GM19438 (cell line): Measurements from ENCODE around the gene CDH4.

Experiments
- ATAC-seq: cut with Tn5 transposase; IDR thresholded peaks from one replicate; pipeline ENCODE4 v1.9.1; 2021; ENCODE audit warnings: low read depth; ENCODE audit not compliant: unreplicated experiment

Gene CDH4

DNA sequence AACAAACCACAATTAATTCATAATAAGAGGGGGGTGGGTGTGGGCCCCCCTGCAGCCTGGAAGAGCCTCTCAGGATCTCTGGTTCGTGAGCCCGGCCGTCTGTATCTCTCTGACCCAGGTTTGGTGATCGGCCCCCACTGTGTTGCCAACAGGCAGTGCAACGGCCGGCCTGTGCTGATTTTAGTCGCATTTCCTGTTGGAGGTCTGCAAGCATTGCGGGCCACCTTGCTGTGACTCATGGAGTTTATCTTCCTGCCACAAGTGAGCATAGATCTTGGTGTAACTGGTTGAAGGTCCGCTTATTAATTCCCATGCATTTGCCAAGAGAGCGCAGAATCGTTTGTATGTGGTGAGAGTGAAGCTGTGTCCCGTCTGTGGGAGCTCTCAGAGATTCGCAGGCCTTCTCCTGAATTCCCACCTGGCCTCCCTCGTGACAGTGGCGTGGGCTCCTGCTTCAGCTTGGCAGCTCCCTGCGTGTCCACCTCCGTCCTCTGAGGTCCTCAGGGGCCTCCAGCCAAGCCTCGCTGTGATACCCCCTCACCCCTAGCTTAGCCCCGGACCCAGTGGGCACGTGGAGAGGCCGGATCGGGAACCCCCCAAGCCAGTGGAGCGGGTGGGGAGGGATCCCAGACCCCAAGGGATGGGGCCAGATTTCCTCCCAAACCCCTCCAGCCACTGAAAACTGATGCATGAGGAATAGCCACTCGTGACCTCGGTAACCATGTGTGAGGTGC, 269.8 kb downstream of the CDH4 start:
- no peak for ATAC-seq

GRCh38 chr20:61522498-61523090, 270.5 kb downstream of the CDH4 start:
- ATAC-seq, result no peak

- no peak for ATAC-seq
These were observed 271.1 kb downstream of the CDH4 start for GRCh38 chr20:61523145-61523544.

- ATAC-seq, result no peak
These were observed 273.0 kb downstream of the CDH4 start for GRCh38 chr20:61524951-61525666.

- no peak for ATAC-seq
These were observed 273.8 kb downstream of the CDH4 start for GRCh38 chr20:61525781-61526431.

- ATAC-seq, result no peak
These were observed 274.8 kb downstream of the CDH4 start for GRCh38 chr20:61526907-61527306.

DNA sequence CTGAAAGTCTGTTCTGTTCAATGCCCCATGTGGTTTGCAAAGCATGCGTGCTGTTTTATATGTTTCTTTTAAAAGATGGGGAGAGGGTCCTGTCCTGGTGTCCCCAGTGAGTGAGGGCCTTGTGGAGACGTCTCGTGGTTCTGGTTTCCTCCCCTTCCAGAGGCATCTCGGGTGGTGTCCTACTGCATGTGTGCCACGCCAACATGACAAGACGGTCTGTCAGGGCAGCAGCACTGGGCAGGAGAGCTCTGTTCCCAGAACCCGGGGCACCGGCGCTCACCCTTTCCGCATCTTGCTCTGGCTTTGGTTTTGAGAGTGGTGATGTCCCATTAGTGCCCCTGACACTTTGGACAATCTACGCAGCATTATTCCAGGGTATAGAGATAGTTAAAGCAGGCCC, 275.6 kb downstream of the CDH4 start:
- no peak for ATAC-seq

GRCh38 chr20:61528591-61528990, 276.5 kb downstream of the CDH4 start:
- no peak for ATAC-seq

DNA sequence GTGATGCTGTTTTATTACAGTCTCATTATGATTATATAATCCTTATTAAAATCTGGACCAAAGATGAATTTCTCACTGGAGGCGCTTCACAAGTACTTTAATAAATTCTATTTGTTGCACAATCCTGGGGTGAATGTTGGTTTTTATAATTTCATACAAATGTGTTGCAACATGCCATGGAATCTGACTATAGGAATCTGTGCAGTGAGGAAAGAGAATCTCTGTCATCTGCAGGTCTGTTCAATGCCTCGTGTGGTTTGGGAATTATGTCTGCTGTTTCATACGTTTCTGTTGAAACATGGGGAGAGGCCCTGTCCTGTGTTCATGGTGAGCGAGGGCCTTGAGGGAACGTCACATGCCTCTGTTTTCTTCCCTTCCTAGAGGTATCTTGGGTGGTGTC, 277.3 kb downstream of the CDH4 start:
- ATAC-seq, result no peak

DNA sequence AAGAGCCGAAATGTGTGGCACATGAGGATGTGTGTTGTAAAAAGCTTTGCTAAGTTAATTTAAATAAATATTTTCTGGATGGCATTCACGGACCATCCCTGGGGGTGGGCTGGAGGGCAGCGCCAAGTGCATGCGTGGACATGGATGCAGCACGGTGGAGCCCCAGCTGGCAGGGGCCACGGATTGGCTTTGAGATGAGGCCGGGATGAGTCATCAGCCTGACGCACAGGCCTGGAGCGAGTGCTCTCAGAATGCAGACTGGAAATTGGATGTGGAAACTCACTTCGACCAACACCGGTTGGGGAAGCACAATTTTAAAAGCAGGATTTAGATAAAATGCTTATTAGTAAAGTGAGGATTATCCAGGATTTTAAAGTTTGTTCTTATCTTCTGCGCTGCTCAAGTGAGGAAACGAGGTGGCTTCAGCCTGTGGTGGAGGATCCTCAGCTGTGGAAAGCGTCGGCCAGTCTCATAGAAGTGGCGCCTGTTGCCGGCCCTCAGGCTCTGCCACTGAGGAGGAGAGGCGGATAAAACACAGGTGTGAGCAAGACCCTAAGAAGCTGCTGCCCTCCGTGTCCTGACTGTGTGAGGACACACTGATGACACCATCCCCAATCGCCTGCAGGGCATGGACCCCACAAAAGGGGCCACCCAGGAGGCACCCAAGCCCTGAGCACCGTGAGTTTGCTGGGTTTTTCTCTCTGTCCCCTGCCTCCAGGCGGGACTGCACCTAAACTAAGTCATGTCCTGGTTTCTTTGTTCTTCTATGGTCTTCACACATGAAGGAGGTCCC, 279.7 kb downstream of the CDH4 start:
- no peak for ATAC-seq

- ATAC-seq, result no peak
These were observed 280.7 kb downstream of the CDH4 start for GRCh38 chr20:61532736-61533135.

DNA sequence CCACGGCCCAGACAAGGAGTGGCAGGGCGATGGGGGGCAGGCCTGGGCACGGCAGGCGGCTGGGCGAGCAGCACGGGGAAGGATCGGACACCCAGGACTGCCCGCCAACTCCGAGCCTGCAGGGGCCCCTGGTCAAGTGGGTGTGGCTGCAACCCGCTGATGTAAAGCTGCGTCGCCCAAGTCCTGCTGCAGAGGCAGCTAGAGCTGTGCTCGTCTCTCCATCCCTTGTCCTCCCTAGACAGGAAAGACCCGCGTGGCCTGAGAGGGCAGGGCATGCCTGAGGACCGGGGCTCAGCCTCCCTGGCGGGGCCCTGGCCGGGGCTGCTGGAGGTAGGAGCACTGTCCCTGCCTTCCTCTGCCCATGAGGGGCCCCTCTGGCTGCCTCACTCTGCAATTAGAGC, 281.2 kb downstream of the CDH4 start:
- ATAC-seq, result no peak

GRCh38 chr20:61534346-61534745, 282.3 kb downstream of the CDH4 start:
- ATAC-seq, result no peak

DNA sequence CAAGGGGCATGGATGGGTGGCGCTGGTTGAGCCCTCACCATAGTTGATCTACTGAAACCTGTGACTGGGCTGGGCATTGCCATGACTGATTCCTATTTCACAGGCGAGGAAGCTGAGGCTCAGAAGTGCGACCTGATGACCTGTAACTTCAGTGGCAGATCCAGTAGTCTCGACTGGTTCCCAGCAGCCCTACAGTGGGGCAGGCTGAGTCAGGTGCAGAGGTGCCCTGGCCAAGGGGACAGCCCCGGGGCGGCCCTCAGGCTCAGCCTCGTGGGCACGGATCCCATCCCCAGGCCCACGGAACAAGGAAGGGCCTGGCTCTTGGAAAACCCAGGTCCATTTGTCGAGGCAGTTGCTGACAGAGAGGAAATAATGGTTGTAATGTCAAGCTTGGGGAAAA, 283.0 kb downstream of the CDH4 start:
- ATAC-seq, result no peak

DNA sequence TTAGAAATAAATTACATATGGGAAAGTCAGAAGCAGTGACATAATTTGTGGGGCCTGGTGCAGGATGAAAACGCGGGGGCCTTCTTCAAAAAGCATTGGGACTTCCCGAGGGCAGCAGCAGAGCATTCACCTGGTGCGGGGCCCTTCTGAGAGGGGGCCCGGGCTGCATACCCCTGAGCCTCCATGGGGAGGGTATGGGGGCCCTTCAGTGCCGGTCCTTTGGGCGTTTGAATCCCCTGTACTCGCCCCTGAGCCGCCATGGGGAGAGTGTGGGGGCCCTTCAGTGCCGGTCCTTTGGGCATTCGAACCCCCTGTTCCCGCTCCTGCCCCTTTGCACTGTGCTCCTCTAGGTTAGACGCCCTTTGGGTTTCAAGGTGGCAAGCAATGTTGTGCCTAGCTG, 283.5 kb downstream of the CDH4 start:
- ATAC-seq, result no peak

GRCh38 chr20:61535956-61536355, 283.9 kb downstream of the CDH4 start:
- ATAC-seq, result no peak

- no peak for ATAC-seq
These were observed 284.6 kb downstream of the CDH4 start for GRCh38 chr20:61536671-61537070.

- no peak for ATAC-seq
These were observed 285.4 kb downstream of the CDH4 start for GRCh38 chr20:61537239-61538182.

GRCh38 chr20:61538183-61538942, 286.3 kb downstream of the CDH4 start:
- no peak for ATAC-seq
